AG09309 (cell line): Measurements from ENCODE around the gene PC.

Experiments
- DNase-seq: peaks from one replicate; pipeline ENCODE4 v3.0.0-alpha.2; 2010; ENCODE audit warnings: low read depth
- H3K4me3 ChIP-seq: 2 replicates; pipeline ENCODE4 v1.5.1; 2011; ENCODE audit warnings: mild to moderate bottlenecking, low read depth, low read length, moderate library complexity; ENCODE audit not compliant: control insufficient read depth
- CTCF ChIP-seq: IDR thresholded peaks from 2 replicates; pipeline ENCODE4 v1.5.1; 2011; ENCODE audit warnings: mild to moderate bottlenecking, low read depth, low read length, inconsistent platforms; ENCODE audit not compliant: insufficient read depth, control insufficient read depth; ENCODE audit errors: missing control alignments

The PC gene

GRCh38 chr11:66850235-66850587 is 108.0 kb downstream of the PC start:
- TF ChIP-seq CTCF: no peak
- DNase-seq: no peak
- H3K4me3 ChIP-seq: no peak overlapping the region

GRCh38 chr11:66849501-66850234 is 108.5 kb downstream of the PC start:
- no peak for TF ChIP-seq CTCF
- DNase-seq: no peak
- no peak overlapping the region for H3K4me3 ChIP-seq

GRCh38 chr11:66848671-66849500 is 109.3 kb downstream of the PC start:
- no peak overlapping the region for H3K4me3 ChIP-seq
- DNase-seq: no peak
- no peak for TF ChIP-seq CTCF

- no peak overlapping the region for H3K4me3 ChIP-seq
- TF ChIP-seq CTCF: no peak
- DNase-seq: no peak
Measured at GRCh38 chr11:66847461-66848232, 110.5 kb downstream of the PC start.

GRCh38 chr11:66846671-66847091 is 111.5 kb downstream of the PC start:
- H3K4me3 ChIP-seq: no peak overlapping the region
- DNase-seq: no peak

More at GRCh38 chr11:66846671-66847091, 111.5 kb downstream of the PC start:
- TF ChIP-seq CTCF: no peak
